Measurements from ENCODE around the gene TBC1D17.

GRCh38 chr19:49860336-49861102, 17.0 kb upstream of the TBC1D17 start:
- TF ChIP-seq CTCF (IDR thresholded peaks at IDR 0.05; ENCODE audit: poor library complexity, severe bottlenecking) (no peak), EZH2 (IDR thresholded peaks at IDR 0.05; ENCODE audit: borderline replicate concordance, insufficient read depth, low read length, poor library complexity, severe bottlenecking) (no peak), EP300 (conservative IDR thresholded peaks at IDR 0.05; ENCODE audit: poor library complexity, severe bottlenecking) (no peak), POLR2AphosphoS5 (IDR thresholded peaks at IDR 0.05) (no peak), TAF1 (IDR thresholded peaks at IDR 0.05; ENCODE audit: low read depth) (no peak), RAD21 (conservative IDR thresholded peaks at IDR 0.05) (no peak), REST (IDR thresholded peaks at IDR 0.05; ENCODE audit: borderline replicate concordance) (no peak), SMC3 (conservative IDR thresholded peaks at IDR 0.05; ENCODE audit: poor library complexity) (no peak), MXI1 (conservative IDR thresholded peaks at IDR 0.05; ENCODE audit: poor library complexity, severe bottlenecking) (no peak)

Measured in neural cell (in vitro differentiated cells).